Sigmoid colon (tissue), 4 donors: ENCODE data around the gene NOP56.

Experiments used
- CTCF ChIP-seq, 4 experiments: fragments of 450-650 bp in 3 of 4; fragments of 200-600 bp in 1 of 4; IDR thresholded peaks; one replicate each; pipeline ENCODE4 v1.5.1; 2016 to 2019; ENCODE audit warnings: antibody characterized with exemption in 4 of 4, mild to moderate bottlenecking in 3 of 4, moderate library complexity in 2 of 4
- EP300 ChIP-seq, 4 donors: sonication (generic); formaldehyde crosslinking; IDR thresholded peaks; one replicate each; pipeline ENCODE4 v1.6.1; 2017; ENCODE audit warnings: antibody characterized with exemption in 4 of 4
- POLR2A ChIP-seq, 2 donors: fragments of 450-650 bp; IDR thresholded peaks; one replicate each; pipeline ENCODE4 v1.6.1; 2016; ENCODE audit warnings: antibody characterized with exemption in 2 of 2, mild to moderate bottlenecking in 2 of 2, moderate library complexity in 2 of 2
- POLR2AphosphoS5 ChIP-seq, 4 donors: sonication (generic); formaldehyde crosslinking; IDR thresholded peaks; one replicate each; pipeline ENCODE4 v1.6.1; 2017; ENCODE audit warnings: antibody characterized with exemption in 4 of 4

GRCh38 chr20:2610941-2611720, 41.3 kb upstream of the NOP56 start:
- TF ChIP-seq POLR2AphosphoS5 (IDR thresholded peaks at IDR 0.05) (no peak), CTCF (IDR thresholded peaks at IDR 0.05) (no peak), POLR2A (IDR thresholded peaks at IDR 0.05) (no peak), EP300 (IDR thresholded peaks at IDR 0.05) (no peak)
